NCI-H226 (cell line): Measurements from ENCODE around the gene UGT1A8.
"Not testable (repeated sequence)": the region's sequence is repeated elsewhere in the genome, so short reads cannot be mapped to it uniquely, and the experiment has no call there.

ENCODE experiments used
- DNase-seq: peaks from one replicate; pipeline ENCODE4 v3.0.0-alpha.2; 2015

UGT1A8 gene

GRCh38 chr2:233617476-233617875 lies at the start of gene UGT1A8:
TSS of gene UGT1A8 (plus strand) at chr2:233617633. CDS start at chr2:233617708, 75 bp downstream.
- DNase-seq, result not testable (repeated sequence)

- DNase-seq, result no peak
Measured at GRCh38 chr2:233571001-233571400, 46.4 kb upstream of the UGT1A8 start.

GRCh38 chr2:233571462-233571861 lies 46.0 kb upstream of the UGT1A8 start:
- DNase-seq, result no peak

GRCh38 chr2:233572468-233572867 lies 45.0 kb upstream of the UGT1A8 start:
- DNase-seq, result no peak

GRCh38 chr2:233577341-233577740 lies 40.1 kb upstream of the UGT1A8 start:
- not testable (repeated sequence) for DNase-seq

- not testable (repeated sequence) for DNase-seq
Measured at GRCh38 chr2:233583217-233583965, 34.0 kb upstream of the UGT1A8 start.

- DNase-seq, result peak; percentile 4
Measured at GRCh38 chr2:233584210-233584609, 33.2 kb upstream of the UGT1A8 start.

GRCh38 chr2:233588400-233588799 lies 29.0 kb upstream of the UGT1A8 start:
- no peak for DNase-seq

GRCh38 chr2:233592706-233593105 lies 24.7 kb upstream of the UGT1A8 start:
- not testable (repeated sequence) for DNase-seq

- DNase-seq, result no peak
Measured at GRCh38 chr2:233593201-233593600, 24.2 kb upstream of the UGT1A8 start.

GRCh38 chr2:233597522-233597921 lies 19.9 kb upstream of the UGT1A8 start:
- DNase-seq, result no peak

- no peak for DNase-seq
Measured at GRCh38 chr2:233598952-233599351, 18.5 kb upstream of the UGT1A8 start.

GRCh38 chr2:233600386-233600785 lies 17.0 kb upstream of the UGT1A8 start:
- DNase-seq, result peak; percentile 18

- DNase-seq, result no peak
Measured at GRCh38 chr2:233602076-233602475, 15.4 kb upstream of the UGT1A8 start.

- DNase-seq, result no peak
Measured at GRCh38 chr2:233603520-233603919, 13.9 kb upstream of the UGT1A8 start.

- no peak for DNase-seq
Measured at GRCh38 chr2:233604826-233605225, 12.6 kb upstream of the UGT1A8 start.

GRCh38 chr2:233605680-233606079 lies 11.8 kb upstream of the UGT1A8 start:
- no peak for DNase-seq

- no peak for DNase-seq
Measured at GRCh38 chr2:233611284-233611683, 6.1 kb upstream of the UGT1A8 start.

- no peak for DNase-seq
Measured at GRCh38 chr2:233620204-233620603, 2.8 kb downstream of the UGT1A8 start.

GRCh38 chr2:233621863-233622262 lies 4.4 kb downstream of the UGT1A8 start:
- DNase-seq, result not testable (repeated sequence)

- DNase-seq, result no peak
Measured at GRCh38 chr2:233627331-233628025, 10.0 kb downstream of the UGT1A8 start.

- not testable (repeated sequence) for DNase-seq
Measured at GRCh38 chr2:233636306-233636705, 18.9 kb downstream of the UGT1A8 start, which contains the start of gene UGT1A10. TSS of gene UGT1A10 (plus strand) at chr2:233636448. CDS start at chr2:233636523, 75 bp downstream.

GRCh38 chr2:233638836-233639235 lies 21.4 kb downstream of the UGT1A8 start:
- DNase-seq, result no peak

GRCh38 chr2:233639860-233640259 lies 22.4 kb downstream of the UGT1A8 start:
- DNase-seq, result no peak
